ENCODE measurements around the gene ALDH18A1. TPM values are rescaled to one million over a fixed set of nuclear protein-coding genes. Genes with fewer than 3 reads are reported as not detected.

The ALDH18A1 gene
- polyA plus RNA-seq, 2 of the 4 experiments (the other 2 are of a cell fraction), result 41.8 to 69.9 TPM

DNA sequence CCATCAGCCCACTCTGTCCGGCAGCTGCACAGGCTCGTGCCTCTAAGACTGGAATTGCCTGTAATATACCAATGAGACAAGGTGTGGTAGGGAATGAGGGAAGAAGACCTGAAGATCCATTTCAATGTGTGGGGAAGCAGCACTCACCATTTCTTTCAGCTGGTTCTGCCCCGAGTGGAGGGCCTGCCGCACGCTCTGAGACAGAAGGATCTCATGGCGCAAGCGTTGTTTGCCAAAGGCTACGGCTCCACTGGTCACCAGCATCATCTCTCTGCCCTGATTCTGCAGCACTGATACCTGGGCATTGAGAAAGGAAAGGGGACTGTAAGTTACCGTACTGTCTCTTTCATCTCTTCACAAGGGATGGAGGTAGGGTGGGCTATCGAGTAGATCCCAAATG is 19.4 kb downstream of the ALDH18A1 start:
- H3K9me3 ChIP-seq, result no peaks in the 10 kb centered on the region
- no peak for ATAC-seq
- 92% methylated on average over 10 of the region's 10 CpGs for WGBS (ENCODE audit: missing lambda C conversion rate)
- ChIA-PET POLR2A (no interaction called here), CTCF (interaction anchor here (1.1 kb wide), 1 partner anchor 13 kb away, joined by 3 read pairs; no protein-coding TSS in a partner anchor)
- H3K4me2 ChIP-seq, result no peak overlapping the region
- DNase-seq (ENCODE audit: low read depth in 1 of 2, low spot score in 1 of 2), result no peak
- H3K27ac ChIP-seq, result no peak overlapping the region
- no peak overlapping the region for H3K4me3 ChIP-seq
- no peaks in the 10 kb centered on the region for H3K4me1 ChIP-seq
- TF ChIP-seq POLR2A (IDR thresholded peaks at IDR 0.05; ENCODE audit: low read length) (no peak), HDAC2 (IDR thresholded peaks at IDR 0.05) (no peak), HOXA7 (CRISPR knock-in tag; IDR thresholded peaks at IDR 0.05) (no peak), SMC3 (IDR thresholded peaks at IDR 0.05) (no peak), BHLHE40 (IDR thresholded peaks at IDR 0.05; ENCODE audit: low read depth, low read length) (no peak), MYC (IDR thresholded peaks at IDR 0.05; ENCODE audit: borderline replicate concordance, low read length) (no peak), CHD2 (IDR thresholded peaks at IDR 0.05; ENCODE audit: low read length, partially characterized antibody) (no peak), CHD4 (IDR thresholded peaks at IDR 0.05; ENCODE audit: borderline replicate concordance) (no peak), PHF8 (IDR thresholded peaks at IDR 0.05; ENCODE audit: borderline replicate concordance, low read depth) (no peak), TP53 (CRISPR knock-in tag; IDR thresholded peaks at IDR 0.05) (no peak), ZFP36 (IDR thresholded peaks at IDR 0.05; ENCODE audit: borderline replicate concordance, partially characterized antibody) (no peak), SREBF2 (IDR thresholded peaks at IDR 0.05) (no peak), MAFK (IDR thresholded peaks at IDR 0.05; ENCODE audit: partially characterized antibody) (no peak), RNF2 (IDR thresholded peaks at IDR 0.05; ENCODE audit: borderline replicate concordance, low read depth) (no peak), FOSB (CRISPR knock-in tag; IDR thresholded peaks at IDR 0.05) (no peak), EHMT2 (IDR thresholded peaks at IDR 0.05; ENCODE audit: low read depth) (no peak), NPAS2 (CRISPR knock-in tag; IDR thresholded peaks at IDR 0.05; ENCODE audit: borderline replicate concordance) (no peak)
- TF ChIP-seq, protein P1, sequence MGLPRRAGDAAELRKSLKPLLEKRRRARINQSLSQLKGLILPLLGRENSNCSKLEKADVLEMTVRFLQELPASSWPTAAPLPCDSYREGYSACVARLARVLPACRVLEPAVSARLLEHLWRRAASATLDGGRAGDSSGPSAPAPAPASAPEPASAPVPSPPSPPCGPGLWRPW (IDR thresholded peaks at IDR 0.05), result no peak
- TF ChIP-seq, protein P2, sequence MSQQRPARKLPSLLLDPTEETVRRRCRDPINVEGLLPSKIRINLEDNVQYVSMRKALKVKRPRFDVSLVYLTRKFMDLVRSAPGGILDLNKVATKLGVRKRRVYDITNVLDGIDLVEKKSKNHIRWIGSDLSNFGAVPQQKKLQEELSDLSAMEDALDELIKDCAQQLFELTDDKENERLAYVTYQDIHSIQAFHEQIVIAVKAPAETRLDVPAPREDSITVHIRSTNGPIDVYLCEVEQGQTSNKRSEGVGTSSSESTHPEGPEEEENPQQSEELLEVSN (IDR thresholded peaks at IDR 0.05; ENCODE audit: borderline replicate concordance, low read depth), result no peak
- TF ChIP-seq, protein P3, sequence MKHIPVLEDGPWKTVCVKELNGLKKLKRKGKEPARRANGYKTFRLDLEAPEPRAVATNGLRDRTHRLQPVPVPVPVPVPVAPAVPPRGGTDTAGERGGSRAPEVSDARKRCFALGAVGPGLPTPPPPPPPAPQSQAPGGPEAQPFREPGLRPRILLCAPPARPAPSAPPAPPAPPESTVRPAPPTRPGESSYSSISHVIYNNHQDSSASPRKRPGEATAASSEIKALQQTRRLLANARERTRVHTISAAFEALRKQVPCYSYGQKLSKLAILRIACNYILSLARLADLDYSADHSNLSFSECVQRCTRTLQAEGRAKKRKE (CRISPR knock-in tag; IDR thresholded peaks at IDR 0.05; ENCODE audit: low read depth), result no peak
- FAIRE-seq, result no peak

DNA sequence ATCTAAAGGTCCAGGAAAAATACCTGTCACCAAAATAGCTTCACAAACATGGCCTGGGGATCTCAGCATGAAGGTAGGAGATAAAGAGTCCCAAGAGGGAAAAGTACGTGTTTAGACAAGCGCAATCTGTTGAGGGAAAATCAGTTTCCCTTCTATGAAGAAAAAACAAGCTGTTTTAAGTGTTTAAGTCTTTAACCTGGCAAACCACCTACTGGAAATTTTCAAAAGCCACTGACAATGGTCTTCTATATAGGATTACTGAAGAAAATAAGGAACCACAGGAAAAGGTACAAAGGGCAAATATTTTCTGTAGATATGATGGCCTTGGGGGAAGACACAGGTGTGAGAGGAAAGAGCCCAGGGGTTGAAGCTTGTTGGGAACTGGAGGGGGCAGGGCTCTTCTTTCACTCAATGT is 21.2 kb downstream of the ALDH18A1 start:
- no peak overlapping the region for H3K4me2 ChIP-seq
- TF ChIP-seq, protein P3 (CRISPR knock-in tag; IDR thresholded peaks at IDR 0.05; ENCODE audit: low read depth), result no peak
- TF ChIP-seq, protein P4, sequence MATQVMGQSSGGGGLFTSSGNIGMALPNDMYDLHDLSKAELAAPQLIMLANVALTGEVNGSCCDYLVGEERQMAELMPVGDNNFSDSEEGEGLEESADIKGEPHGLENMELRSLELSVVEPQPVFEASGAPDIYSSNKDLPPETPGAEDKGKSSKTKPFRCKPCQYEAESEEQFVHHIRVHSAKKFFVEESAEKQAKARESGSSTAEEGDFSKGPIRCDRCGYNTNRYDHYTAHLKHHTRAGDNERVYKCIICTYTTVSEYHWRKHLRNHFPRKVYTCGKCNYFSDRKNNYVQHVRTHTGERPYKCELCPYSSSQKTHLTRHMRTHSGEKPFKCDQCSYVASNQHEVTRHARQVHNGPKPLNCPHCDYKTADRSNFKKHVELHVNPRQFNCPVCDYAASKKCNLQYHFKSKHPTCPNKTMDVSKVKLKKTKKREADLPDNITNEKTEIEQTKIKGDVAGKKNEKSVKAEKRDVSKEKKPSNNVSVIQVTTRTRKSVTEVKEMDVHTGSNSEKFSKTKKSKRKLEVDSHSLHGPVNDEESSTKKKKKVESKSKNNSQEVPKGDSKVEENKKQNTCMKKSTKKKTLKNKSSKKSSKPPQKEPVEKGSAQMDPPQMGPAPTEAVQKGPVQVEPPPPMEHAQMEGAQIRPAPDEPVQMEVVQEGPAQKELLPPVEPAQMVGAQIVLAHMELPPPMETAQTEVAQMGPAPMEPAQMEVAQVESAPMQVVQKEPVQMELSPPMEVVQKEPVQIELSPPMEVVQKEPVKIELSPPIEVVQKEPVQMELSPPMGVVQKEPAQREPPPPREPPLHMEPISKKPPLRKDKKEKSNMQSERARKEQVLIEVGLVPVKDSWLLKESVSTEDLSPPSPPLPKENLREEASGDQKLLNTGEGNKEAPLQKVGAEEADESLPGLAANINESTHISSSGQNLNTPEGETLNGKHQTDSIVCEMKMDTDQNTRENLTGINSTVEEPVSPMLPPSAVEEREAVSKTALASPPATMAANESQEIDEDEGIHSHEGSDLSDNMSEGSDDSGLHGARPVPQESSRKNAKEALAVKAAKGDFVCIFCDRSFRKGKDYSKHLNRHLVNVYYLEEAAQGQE (IDR thresholded peaks at IDR 0.05), result no peak
- no peak for TF ChIP-seq ESRRA (IDR thresholded peaks at IDR 0.05; ENCODE audit: borderline replicate concordance, low read length)
- no peak for TF ChIP-seq CEBPB (IDR thresholded peaks at IDR 0.05)
- no peak for TF ChIP-seq KDM5A (IDR thresholded peaks at IDR 0.05)
- TF ChIP-seq NFE2L2 (conservative IDR thresholded peaks at IDR 0.05; ENCODE audit: low read length), result no peak
- no peak for TF ChIP-seq HOXB13 (CRISPR knock-in tag; IDR thresholded peaks at IDR 0.05; ENCODE audit: low read depth)
- TF ChIP-seq, protein P5, sequence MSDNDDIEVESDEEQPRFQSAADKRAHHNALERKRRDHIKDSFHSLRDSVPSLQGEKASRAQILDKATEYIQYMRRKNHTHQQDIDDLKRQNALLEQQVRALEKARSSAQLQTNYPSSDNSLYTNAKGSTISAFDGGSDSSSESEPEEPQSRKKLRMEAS (IDR thresholded peaks at IDR 0.05), result no peak
- no peak for TF ChIP-seq ZNF302 (CRISPR knock-in tag; IDR thresholded peaks at IDR 0.05)
- no peak for TF ChIP-seq SMC3 (IDR thresholded peaks at IDR 0.05)
- TF ChIP-seq HEYL (CRISPR knock-in tag; IDR thresholded peaks at IDR 0.05), result no peak
- TF ChIP-seq CHD2 (IDR thresholded peaks at IDR 0.05; ENCODE audit: low read length, partially characterized antibody), result no peak
- TF ChIP-seq MYC (IDR thresholded peaks at IDR 0.05; ENCODE audit: borderline replicate concordance, low read length), result no peak
- TF ChIP-seq HOXB5 (CRISPR knock-in tag; IDR thresholded peaks at IDR 0.05), result no peak
- H3K9me3 ChIP-seq, result no peaks in the 10 kb centered on the region
- ChIA-PET CTCF (interaction anchor here (1.0 to 1.7 kb wide), 3 partner anchors 34 to 261 kb away, joined by 3 to 5 read pairs (median 4); partner anchors contain the start of gene TCTN3), POLR2A (no interaction called here)
- H3K4me1 ChIP-seq, result no peaks in the 10 kb centered on the region
- DNase-seq (ENCODE audit: low read depth in 1 of 2, low spot score in 1 of 2) (no peak), FAIRE-seq (no peak), ATAC-seq (no peak)
- no peak overlapping the region for H3K4me3 ChIP-seq
- H3K27ac ChIP-seq, result no peak overlapping the region
- 93% methylated on average over 2 of the region's 2 CpGs for WGBS (ENCODE audit: missing lambda C conversion rate)
